ENCODE data around the gene APLP1.
"Not testable (repeated sequence)": the region's sequence is repeated elsewhere in the genome, so short reads cannot be mapped to it uniquely, and the experiment has no call there.

Gene APLP1

DNA sequence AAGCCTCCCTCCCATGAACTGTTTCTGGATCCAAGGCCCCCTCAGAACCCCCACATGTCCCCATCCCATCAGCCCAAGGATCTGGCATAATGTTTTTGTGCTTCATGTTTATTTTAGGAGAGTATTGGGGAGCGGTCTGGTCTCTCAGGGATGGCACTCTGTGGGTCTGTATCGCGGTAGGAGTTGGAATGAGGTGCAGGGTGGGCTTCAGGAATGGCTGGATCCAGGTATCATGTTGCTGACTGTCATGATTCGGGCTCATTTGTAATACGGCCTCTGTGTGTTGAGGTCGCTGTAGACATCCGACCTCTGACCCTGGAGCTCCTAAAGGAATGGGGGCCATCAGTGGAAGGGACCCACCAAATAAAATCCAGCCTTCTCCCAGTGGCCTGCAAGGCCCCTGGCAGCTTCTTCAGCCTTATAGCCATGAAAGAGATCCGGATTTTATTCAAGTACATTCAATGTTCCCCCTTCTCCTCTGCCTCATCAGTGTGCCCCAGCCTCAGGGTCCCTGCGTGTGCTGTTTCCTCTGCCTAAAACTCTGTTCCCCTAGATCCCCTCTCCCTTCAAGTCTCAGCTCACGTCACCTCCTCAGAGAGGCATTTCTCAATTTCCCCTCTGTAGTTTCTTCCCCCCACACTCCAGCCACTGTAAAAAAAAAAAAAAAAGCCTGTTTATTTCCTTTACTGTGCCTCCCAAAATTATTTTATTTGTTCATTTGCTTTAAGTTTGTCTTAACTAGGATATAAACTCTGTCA lies 36.1 kb downstream of the APLP1 start:
- no peak for DNase-seq

DNA sequence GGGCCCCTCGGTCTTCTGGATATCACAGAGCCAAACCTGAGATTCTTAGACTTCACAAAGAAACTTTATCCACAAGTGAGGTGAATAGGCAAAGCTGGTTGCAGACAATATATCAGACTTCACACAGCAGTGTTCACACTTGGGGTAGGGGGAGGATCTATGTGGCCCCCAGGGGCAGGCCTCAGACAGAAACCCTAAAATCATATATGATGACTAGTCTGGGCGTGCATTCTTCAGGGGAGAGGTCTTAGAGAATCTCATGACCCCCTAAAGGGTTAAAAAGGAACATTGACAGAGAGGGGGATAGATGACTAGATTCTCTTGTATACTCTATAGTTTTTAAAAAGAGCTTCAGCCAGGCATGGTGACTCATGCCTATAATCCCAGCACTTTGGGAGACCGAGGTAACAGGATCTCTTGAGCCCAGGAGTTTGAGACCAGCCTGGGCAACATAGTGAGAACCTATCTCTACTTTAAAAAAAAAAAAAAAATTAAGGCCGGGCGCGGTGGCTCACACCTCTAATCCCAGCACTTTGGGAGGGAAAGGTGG lies 36.9 kb downstream of the APLP1 start:
- DNase-seq = no peak

DNA sequence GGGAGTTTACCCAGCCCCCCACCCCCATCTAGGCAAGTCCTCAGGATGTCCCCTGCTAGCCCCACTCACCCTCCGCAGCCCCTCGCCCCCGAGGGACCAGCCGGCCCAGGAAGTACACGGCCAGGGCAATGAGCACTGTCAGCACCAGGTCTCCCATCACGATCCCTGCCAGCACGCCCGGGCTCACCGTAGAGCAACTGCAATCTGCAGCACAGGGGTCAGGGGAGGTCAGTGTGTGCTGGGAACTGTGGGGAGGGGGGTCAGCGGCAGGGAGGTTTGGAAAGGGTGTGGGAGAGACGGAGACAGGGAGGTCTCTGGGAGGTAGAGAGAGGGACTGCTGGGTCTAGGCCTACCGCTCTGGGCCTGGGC lies 39.0 kb downstream of the APLP1 start:
- DNase-seq = no peak

DNA sequence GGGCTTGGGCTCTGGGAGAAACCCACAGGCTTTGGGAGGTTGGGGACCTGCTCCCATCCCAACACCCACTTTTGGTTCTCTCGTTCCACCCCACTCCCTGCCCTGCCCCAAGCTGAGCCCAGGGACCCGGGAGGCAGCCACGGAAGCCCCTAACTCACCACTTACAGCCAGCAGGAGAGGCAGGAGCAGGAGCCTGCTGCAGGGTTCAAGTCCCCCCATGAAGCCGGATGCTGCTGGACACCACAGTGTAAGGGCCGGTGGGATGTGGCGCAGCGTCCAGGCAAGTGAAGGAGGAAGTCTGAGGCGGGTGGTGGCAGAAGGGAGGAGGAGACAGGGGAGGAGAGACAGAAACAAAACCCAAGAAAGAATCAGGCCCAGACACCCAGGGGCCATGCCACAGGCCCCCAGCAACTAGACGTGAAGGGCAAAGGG lies 39.7 kb downstream of the APLP1 start, which contains the start of gene TYROBP:
TSS of gene TYROBP (minus strand) at position 286 of the 432 bp plus-strand sequence. CDS start at position 219, 67 bp downstream.
- DNase-seq = no peak

- DNase-seq = no peak
These were observed 40.8 kb downstream of the APLP1 start for GRCh38 chr19:35908973-35909683.

GRCh38 chr19:35909684-35910035 lies 41.3 kb downstream of the APLP1 start:
- no peak for DNase-seq

DNA sequence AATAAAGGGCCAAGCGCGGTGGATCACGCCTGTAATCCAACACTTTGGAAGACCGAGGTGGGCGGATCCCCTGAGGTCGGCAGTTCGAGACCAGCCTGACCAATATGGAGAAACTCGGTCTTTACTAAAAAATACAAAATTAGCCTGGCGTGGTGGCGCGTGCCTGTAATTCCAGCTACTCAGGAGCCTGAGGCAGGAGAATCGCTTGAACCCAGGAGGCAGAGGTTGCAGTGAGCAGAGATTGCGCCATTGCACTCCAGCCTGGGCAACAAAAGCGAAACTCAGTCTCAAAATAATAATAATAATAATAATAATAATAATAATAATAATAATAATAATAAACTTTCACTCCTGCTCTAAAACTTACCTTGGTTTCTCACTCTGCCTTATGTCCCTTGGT lies 42.0 kb downstream of the APLP1 start:
- not testable (repeated sequence) for DNase-seq

DNA sequence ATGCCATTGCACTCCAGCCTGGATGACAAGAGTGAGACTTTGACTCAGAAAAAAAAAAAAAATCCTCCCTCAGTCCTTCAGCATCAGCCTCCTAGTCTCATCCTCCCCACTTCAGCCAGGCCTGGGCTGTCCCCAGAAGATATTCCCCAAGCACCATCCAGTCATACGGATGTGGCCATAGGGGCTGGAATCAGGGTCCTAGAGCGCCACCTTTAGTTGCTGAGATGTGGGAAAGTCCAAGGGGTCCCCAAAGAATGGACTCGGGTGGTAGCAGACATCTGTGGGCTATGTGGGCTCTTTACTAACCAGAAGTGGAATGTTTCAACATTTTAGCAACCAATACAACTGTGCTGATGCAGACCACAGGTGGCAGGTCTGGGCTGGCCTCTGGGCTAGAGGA lies 42.8 kb downstream of the APLP1 start:
- DNase-seq = no peak

GRCh38 chr19:35911790-35912189 lies 43.4 kb downstream of the APLP1 start:
- no peak for DNase-seq

DNA sequence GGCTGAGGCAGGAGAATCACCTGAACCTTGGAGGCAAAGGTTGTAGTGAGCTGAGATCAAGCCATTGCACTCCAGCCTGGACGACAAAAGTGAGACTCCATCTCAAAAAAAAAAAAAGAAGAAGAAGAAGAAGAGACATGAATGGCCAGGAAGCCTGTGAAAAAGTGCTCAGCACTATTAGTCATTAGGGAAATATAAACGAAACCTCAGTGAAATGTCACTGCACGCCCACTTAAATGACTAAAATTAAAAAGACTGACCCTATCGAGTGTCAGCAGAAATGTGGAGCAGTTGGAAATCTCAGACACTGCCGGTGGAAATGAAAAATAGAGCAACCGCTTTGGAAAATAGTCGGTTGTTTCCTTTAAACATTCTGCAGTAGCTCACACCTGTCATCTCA lies 45.2 kb downstream of the APLP1 start:
- no peak for DNase-seq

DNA sequence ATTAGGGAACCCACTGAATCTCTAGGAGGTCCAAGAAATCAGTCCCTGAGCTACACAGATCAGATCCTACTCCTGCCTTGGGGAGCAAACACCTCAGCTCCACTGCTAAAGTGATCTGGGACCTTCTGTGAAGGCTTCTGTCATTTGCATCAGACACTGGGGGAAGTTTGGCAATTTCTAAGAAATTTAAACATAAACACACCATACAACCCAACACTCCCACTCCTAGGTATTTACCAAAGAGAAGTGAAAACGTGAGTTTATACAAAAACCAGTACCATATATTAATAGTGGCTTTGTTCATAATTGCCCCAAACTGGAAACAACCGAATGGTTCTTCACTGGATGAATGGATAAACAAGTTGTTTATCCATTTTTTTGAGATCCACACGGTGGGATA lies 47.1 kb downstream of the APLP1 start:
- DNase-seq = no peak

DNA sequence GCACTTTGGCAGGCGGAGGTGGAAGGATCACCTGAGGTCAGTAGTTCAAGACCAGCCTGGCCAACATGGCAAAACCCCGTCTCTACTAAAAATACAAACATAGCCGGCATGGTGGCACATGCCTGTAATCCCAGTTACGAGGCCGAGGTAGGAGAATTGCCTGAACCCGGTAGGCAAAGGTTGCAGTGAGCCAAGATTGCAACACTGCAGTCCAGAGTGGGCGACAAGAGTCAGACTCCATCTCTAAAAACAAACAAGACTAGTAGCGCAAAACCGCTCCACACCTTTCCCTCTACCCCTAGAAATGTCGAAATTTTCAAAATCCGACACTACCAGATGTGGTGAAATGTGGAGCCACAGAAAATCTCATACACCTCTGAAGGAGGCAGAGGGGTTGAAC lies 50.9 kb downstream of the APLP1 start:
- DNase-seq = no peak

DNA sequence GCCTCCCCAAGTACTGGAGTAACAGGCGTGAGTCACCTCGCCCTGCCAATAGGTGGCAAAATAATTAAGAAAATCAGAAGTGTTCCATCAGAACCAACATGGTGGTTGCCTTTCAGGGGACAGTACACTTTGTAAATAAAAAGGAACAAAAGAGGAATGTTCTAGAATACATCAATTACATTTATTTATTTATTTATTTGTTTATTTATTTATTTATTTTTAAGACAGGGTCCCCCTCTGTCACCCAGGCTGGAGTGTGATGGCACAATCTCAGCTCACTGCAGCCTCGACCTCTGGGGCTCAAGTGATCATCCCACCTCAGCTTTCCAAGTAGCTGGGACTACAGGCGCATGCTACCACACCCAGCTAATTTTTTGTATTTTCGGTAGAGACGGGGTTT lies 52.6 kb downstream of the APLP1 start:
- no peak for DNase-seq

GRCh38 chr19:35925501-35925900 lies 57.1 kb downstream of the APLP1 start:
- no peak for DNase-seq

DNA sequence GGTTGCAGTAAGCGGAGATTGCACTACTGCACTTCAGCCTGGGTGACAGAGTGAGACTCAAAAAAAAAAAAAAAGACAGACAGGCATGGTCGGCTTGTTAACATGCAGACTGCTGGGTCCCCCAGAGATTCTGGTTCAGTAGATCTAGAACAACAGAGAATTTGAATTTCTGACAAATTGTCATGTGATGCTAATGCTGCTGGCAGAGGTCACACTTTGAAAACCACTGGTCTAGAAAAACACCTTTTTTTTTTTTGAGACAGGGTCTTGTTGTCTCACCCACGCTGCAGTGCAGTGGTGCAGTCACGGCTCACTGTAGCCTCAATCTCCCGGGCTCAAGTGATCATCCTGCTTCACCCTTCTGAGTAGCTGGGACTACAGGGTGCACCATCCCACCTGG lies 60.1 kb downstream of the APLP1 start:
- no peak for DNase-seq
